ENCODE results near the gene ATRX. TPM values are rescaled to one million over a fixed set of nuclear protein-coding genes. Genes with fewer than 3 reads are reported as not detected.
"Not testable (repeated sequence)": the region's sequence is repeated elsewhere in the genome, so short reads cannot be mapped to it uniquely, and the experiment has no call there.

ATRX gene
- total RNA-seq, 4 donors from 2014 or later = 22.8 to 249 (median 112) TPM

DNA sequence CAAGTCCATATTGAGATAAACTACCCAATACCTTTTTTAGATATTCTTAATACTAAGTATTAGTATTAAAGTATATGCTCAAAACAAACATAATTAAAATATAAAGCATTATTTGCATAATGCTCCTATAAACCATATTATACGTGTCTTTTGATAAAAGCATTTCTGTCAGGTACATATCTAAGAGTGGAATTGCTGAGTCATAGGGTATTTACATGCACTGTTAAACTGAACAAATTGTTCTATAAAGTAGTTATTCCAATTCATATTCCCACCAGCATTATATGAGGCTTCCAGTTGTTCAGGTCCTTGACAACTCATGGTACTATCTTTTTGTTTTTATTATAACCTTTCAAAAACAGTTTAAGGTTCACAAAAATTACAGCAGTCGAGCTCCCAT lies 224.6 kb downstream of the ATRX start:
- Histone ChIP-seq H3K4me3 (no peak overlapping the region), H3K4me1 (no peaks in the 10 kb centered on the region), H3K9me3 (no peaks in the 10 kb centered on the region), H3K36me3 (no peaks in the 10 kb centered on the region), H3K27me3 (no peaks in the 10 kb centered on the region), H3K27ac (no peak overlapping the region)
- intact Hi-C loops (cut with DNase I; ENCODE audit: low total_unique reads) = no loop called here
- TF ChIP-seq POLR2A (IDR thresholded peaks at IDR 0.05) = no peak
- no peak for DNase-seq

DNA sequence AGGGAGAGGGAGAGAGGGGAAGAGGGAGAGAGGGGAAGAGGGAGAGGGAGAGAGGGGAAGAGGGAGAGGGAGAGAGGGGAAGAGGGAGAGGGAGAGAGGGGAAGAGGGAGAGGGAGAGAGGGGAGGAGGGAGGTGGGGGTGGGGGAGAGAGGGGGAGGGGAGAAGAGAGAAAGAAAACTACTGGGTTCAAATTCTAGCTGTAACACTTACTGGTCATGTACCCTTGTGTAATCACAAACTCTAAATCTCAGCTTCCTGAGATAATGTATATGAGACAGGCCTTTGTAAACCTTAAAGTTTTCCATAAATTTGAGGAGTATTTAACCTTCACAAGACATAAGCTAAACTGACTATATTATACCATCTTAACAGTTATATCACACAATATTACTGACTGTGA lies 229.7 kb downstream of the ATRX start:
- DNase-seq = no peak
- no peaks in the 10 kb centered on the region for H3K4me1 ChIP-seq
- no peak overlapping the region for H3K27ac ChIP-seq
- TF ChIP-seq POLR2A (IDR thresholded peaks at IDR 0.05) = no peak
- TF ChIP-seq, protein P1, sequence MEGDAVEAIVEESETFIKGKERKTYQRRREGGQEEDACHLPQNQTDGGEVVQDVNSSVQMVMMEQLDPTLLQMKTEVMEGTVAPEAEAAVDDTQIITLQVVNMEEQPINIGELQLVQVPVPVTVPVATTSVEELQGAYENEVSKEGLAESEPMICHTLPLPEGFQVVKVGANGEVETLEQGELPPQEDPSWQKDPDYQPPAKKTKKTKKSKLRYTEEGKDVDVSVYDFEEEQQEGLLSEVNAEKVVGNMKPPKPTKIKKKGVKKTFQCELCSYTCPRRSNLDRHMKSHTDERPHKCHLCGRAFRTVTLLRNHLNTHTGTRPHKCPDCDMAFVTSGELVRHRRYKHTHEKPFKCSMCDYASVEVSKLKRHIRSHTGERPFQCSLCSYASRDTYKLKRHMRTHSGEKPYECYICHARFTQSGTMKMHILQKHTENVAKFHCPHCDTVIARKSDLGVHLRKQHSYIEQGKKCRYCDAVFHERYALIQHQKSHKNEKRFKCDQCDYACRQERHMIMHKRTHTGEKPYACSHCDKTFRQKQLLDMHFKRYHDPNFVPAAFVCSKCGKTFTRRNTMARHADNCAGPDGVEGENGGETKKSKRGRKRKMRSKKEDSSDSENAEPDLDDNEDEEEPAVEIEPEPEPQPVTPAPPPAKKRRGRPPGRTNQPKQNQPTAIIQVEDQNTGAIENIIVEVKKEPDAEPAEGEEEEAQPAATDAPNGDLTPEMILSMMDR (IDR thresholded peaks at IDR 0.05) = no peak
- intact Hi-C loops (cut with DNase I; ENCODE audit: low total_unique reads) = no loop called here
- H3K27me3 ChIP-seq = no peaks in the 10 kb centered on the region
- no peak overlapping the region for H3K4me3 ChIP-seq
- no peaks in the 10 kb centered on the region for H3K36me3 ChIP-seq
- H3K9me3 ChIP-seq = no peaks in the 10 kb centered on the region

- no peak for DNase-seq
- no peaks in the 10 kb centered on the region for H3K27me3 ChIP-seq
- H3K9me3 ChIP-seq = no peaks in the 10 kb centered on the region
- no peak overlapping the region for H3K27ac ChIP-seq
- H3K4me1 ChIP-seq = no peaks in the 10 kb centered on the region
- intact Hi-C loops (cut with DNase I; ENCODE audit: low total_unique reads) = no loop called here
- TF ChIP-seq, protein P1 (IDR thresholded peaks at IDR 0.05) = no peak
- no peak for TF ChIP-seq POLR2A (IDR thresholded peaks at IDR 0.05)
- H3K36me3 ChIP-seq = no peaks in the 10 kb centered on the region
- H3K4me3 ChIP-seq = no peak overlapping the region
Observed at GRCh38 chrX:77548751-77549150, 237.3 kb downstream of the ATRX start.

- H3K4me1 ChIP-seq; intact Hi-C loops (cut with DNase I; ENCODE audit: low total_unique reads); H3K27ac ChIP-seq; H3K9me3 ChIP-seq; DNase-seq; H3K4me3 ChIP-seq; H3K36me3 ChIP-seq; H3K27me3 ChIP-seq: not testable (repeated sequence)
Observed at GRCh38 chrX:77539778-77540177, 246.2 kb downstream of the ATRX start.

DNA sequence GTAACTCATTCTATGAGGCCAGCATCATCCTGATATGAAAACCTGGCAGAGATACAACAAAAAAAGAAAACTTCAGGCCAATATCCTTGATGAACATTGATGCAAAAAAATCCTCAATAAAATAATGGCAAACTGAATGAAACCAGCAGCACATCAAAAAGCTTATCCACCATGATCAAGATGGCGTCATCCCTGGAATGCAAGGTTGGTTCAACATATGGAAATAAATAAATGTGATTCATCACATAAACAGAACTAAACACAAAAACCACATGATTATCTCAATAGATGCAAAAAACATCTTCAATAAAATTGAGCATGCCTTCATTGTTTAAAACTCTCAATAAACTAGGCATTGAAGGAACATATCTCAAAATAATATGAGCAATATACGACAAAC lies 254.8 kb downstream of the ATRX start:
- intact Hi-C loops (cut with DNase I; ENCODE audit: low total_unique reads); H3K4me1 ChIP-seq: not testable (repeated sequence)

DNA sequence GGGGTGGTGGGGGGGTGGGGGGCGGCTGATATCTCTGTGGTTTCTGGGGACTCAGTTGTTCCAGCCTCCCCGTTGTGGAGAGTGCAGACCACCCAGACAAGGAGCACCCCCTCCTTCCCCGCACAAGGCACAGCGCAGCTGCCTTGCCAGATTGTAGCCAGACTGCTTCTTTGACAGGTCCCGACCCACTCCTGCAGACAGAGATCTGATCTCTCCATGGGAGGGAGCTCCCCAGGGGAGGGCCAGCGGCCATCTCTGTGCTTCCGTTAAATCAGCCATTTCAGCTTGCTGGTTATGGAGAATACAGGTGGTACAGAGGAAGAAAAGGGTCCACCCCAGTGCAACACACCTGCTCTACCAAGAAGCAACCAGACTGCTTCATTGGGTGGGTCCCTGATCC lies 258.0 kb downstream of the ATRX start:
- Histone ChIP-seq H3K36me3 (no peaks in the 10 kb centered on the region), H3K4me1 (no peaks in the 10 kb centered on the region), H3K9me3 (peaks cover 0 to 6% of the 10 kb centered on the region in 2 donors), H3K27ac (no peak overlapping the region), H3K4me3 (no peak overlapping the region), H3K27me3 (no peaks in the 10 kb centered on the region)
- DNase-seq = no peak
- TF ChIP-seq POLR2A (IDR thresholded peaks at IDR 0.05) = no peak
- TF ChIP-seq, protein P1 (IDR thresholded peaks at IDR 0.05) = no peak
- intact Hi-C loops (cut with DNase I; ENCODE audit: low total_unique reads) = no loop called here

More for the DNA sequence above, 254.8 kb downstream of the ATRX start:
- DNase-seq, H3K27ac ChIP-seq, H3K4me3 ChIP-seq, H3K27me3 ChIP-seq, H3K36me3 ChIP-seq, H3K9me3 ChIP-seq: not testable (repeated sequence)
